Activated T-helper 2 cell treated with anti-CD3 and anti-CD28 coated beads, Interferon-gamma antibody, Interleukin-2, Interleukin-4, amounts not matched to agents 10 μg/mL and 5 μg/mL and 100 μg/mL, durations not matched to agents 14 hours and 24 hours and 36 hours (primary cell): Measurements from ENCODE around the gene TTC9. TPM values are rescaled to one million over a fixed set of nuclear protein-coding genes. Genes with fewer than 3 reads are reported as not detected.
"Not testable (repeated sequence)": the region's sequence is repeated elsewhere in the genome, so short reads cannot be mapped to it uniquely, and the experiment has no call there.

Source experiments
- DNase-seq: peaks from one replicate; pipeline ENCODE4 v3.0.0; 2021; ENCODE audit warnings: low spot score
- H3K27ac Mint-ChIP-seq: one replicate; pipeline ENCODE4 v1.8.0; 2021; ENCODE audit warnings: mixed read lengths
- H3K27me3 Mint-ChIP-seq: one replicate; pipeline ENCODE4 v1.8.0; 2021; ENCODE audit warnings: low read depth, mixed read lengths
- H3K36me3 Mint-ChIP-seq: one replicate; pipeline ENCODE4 v1.8.0; 2021; ENCODE audit warnings: low read depth, mixed read lengths
- H3K4me1 Mint-ChIP-seq: one replicate; pipeline ENCODE4 v1.8.0; 2021; ENCODE audit warnings: low read depth, mixed read lengths
- H3K4me3 Mint-ChIP-seq: one replicate; pipeline ENCODE4 v1.8.0; 2021; ENCODE audit warnings: low read depth, mild to moderate bottlenecking, moderate library complexity, mixed read lengths
- H3K9me3 Mint-ChIP-seq: one replicate; pipeline ENCODE4 v1.8.0; 2021; ENCODE audit warnings: mixed read lengths
- intact Hi-C: fragments of 100-400 bp; cut with micrococcal nuclease; formaldehyde crosslinking; loops from one replicate; pipeline ENCODE4 v1.15.1; 2023
- total RNA-seq: library from RNA; stranded (reverse); gene quantifications from 2 replicates; pipeline ENCODE4 v1.2.3, GENCODE V29; 2022

The TTC9 gene
- total RNA-seq, 1 donor from 2014 or later = 6.1 TPM

DNA sequence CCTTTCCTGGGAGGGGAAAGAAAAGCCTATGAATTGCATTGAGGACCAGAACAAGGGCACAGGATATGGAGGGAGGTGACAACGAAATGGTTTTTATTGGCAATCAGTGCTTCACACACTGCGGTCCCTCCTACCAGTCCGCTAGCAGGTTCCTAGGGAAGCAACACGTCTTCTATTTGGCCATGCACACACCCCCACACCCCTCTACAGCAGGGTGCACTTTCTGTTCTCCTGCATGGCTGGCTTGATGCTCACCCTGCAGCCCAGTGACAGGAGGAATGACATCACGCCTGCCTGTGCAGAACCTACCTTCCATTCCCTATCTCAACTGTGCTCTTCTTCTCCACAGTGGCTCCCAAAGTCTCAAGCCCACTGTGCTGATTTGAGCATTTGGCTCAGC lies 57.9 kb downstream of the TTC9 start:
- no peaks in the 10 kb centered on the region for H3K9me3 Mint-ChIP-seq
- no peak overlapping the region for H3K4me3 Mint-ChIP-seq

DNA sequence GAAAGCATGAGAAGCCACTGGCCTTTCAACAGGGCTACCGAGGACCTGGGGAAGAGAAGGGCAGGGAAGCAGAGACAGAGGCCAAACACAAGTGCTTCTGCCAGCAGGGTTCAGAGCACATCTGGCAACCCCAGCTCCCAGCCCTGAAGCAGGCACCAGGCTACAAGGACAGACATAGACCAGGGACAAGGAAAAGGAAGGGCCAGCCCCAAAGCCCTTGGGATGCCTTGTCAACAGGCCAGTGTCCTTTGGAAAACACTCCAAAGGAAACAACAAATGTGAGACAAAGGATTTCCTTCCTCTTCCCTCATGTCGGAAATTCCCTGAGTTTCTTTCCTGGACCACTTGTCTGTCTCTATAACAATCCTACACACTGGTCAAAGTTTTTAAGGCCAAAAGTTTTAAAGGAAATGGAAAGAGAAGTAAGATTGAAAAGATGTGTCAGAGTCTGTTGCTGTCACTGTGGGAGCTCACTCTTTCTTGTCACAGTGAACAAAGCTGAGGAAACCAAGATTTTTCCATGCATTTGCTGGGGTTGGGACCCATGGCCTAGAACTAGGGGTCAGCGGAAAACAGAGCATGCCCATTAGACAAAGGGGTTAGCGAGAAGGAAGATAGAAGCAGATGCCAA lies 59.4 kb downstream of the TTC9 start:
- Mint-ChIP-seq H3K9me3 (no peaks in the 10 kb centered on the region), H3K4me3 (no peak overlapping the region), H3K27ac (no peak overlapping the region), H3K36me3 (no peaks in the 10 kb centered on the region), H3K4me1 (no peaks in the 10 kb centered on the region), H3K27me3 (peaks cover 25% of the 10 kb centered on the region)
- intact Hi-C loops = no loop called here
- no peak for DNase-seq

More for the DNA sequence above, 57.9 kb downstream of the TTC9 start:
- Mint-ChIP-seq H3K36me3 (no peaks in the 10 kb centered on the region), H3K27ac (no peak overlapping the region), H3K27me3 (peaks cover 14% of the 10 kb centered on the region), H3K4me1 (no peaks in the 10 kb centered on the region)
- intact Hi-C loops = no loop called here
- no peak for DNase-seq

DNA sequence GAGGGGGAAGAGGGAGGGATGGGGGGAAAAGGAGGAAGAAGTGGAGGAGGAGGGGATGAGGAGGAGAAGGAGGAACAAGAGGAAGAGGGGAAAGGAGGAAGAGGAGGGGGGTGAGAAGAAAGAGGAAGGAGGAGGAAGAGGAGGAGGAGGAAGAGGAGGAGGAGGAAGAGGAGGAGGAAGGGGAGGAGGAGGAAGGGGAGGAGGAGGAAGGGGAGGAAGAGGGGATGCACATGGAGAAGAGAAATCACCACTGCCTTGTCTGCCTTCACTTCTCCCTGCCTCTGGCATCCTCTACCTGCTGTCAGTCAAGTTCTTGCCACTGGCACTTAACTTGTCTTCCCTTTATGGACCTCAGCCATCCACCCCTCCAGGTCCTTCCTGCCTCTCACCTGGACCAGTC lies 59.9 kb downstream of the TTC9 start:
- no peak overlapping the region for H3K27ac Mint-ChIP-seq
- H3K9me3 Mint-ChIP-seq = no peaks in the 10 kb centered on the region
- no peak overlapping the region for H3K4me3 Mint-ChIP-seq
- intact Hi-C loops = no loop called here
- H3K27me3 Mint-ChIP-seq = peaks cover 26% of the 10 kb centered on the region
- DNase-seq = no peak
- H3K36me3 Mint-ChIP-seq = no peaks in the 10 kb centered on the region
- no peaks in the 10 kb centered on the region for H3K4me1 Mint-ChIP-seq

DNA sequence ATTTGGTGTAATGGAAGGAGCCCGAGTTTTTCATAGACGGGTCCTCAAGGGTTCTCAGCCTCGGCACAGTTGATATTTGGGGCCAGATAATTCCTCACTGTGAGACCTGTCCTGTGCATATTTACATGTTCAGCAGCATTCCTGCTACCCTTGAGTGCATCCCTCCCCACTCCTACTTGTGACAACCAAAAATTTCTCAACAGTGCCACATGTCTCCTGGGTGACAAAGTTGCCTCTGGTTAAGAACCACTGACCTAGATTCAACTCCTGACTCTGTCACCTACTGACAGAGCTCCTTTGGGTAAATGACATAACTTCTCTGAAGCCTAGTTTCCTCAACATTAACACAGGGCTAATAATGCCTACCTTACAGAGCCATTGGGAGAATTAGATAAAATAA lies 60.4 kb downstream of the TTC9 start:
- no peaks in the 10 kb centered on the region for H3K9me3 Mint-ChIP-seq
- DNase-seq = no peak
- no peaks in the 10 kb centered on the region for H3K4me1 Mint-ChIP-seq
- no peak overlapping the region for H3K4me3 Mint-ChIP-seq
- H3K27ac Mint-ChIP-seq = no peak overlapping the region
- H3K27me3 Mint-ChIP-seq = peaks cover 26% of the 10 kb centered on the region
- H3K36me3 Mint-ChIP-seq = no peaks in the 10 kb centered on the region
- intact Hi-C loops = no loop called here

DNA sequence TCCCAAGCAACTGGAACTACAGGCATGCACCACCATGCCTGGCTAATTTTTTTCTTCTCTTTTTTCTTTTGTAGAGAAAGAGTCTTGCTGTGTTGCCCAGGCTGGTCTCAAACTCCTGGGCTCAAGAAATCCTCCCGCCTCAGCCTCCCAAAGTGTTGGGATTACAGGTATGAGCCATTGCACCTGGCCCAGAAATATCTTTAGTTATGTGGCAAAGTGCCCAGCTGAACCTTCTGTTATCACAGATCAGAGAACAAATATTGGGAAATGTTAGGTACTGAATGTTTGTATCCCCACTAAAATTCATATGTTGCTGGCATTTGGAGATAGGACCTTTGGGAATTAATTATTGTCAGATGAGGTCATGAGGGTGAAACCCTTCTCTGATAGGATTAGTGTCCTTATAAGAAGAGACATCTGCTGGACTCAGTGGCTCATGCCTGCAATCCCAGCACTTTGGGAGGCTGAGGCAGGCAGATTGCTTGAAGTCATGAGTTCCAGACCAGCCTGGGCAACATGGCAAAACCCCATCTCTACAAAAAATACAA lies 62.0 kb downstream of the TTC9 start:
- H3K9me3 Mint-ChIP-seq, intact Hi-C loops, DNase-seq, H3K36me3 Mint-ChIP-seq, H3K27ac Mint-ChIP-seq, H3K4me3 Mint-ChIP-seq, H3K4me1 Mint-ChIP-seq: not testable (repeated sequence)
- peaks cover 22% of the 10 kb centered on the region for H3K27me3 Mint-ChIP-seq

DNA sequence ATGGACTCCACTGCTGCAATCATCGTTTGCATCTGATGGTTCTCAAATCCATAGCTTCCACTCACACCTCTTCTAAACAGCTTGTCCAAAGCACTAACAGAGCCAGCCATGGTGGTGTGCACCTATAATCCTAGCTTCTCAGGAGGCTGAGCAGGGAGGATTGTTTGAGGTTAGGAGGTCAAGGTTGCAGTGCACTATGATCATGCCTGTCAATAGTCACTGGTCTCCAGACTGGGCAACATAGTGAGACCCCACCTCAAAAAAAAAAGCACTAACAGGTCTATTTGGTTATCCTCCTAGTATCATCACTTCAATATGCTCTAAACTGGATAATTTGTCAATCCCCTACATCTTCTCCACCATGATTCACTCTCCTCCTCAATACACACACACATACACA lies 63.2 kb downstream of the TTC9 start:
- H3K27ac Mint-ChIP-seq = no peak overlapping the region
- H3K27me3 Mint-ChIP-seq = peaks cover 20% of the 10 kb centered on the region
- H3K36me3 Mint-ChIP-seq = no peaks in the 10 kb centered on the region
- intact Hi-C loops = no loop called here
- H3K9me3 Mint-ChIP-seq = no peaks in the 10 kb centered on the region
- H3K4me1 Mint-ChIP-seq = no peaks in the 10 kb centered on the region
- H3K4me3 Mint-ChIP-seq = no peak overlapping the region
- no peak for DNase-seq

DNA sequence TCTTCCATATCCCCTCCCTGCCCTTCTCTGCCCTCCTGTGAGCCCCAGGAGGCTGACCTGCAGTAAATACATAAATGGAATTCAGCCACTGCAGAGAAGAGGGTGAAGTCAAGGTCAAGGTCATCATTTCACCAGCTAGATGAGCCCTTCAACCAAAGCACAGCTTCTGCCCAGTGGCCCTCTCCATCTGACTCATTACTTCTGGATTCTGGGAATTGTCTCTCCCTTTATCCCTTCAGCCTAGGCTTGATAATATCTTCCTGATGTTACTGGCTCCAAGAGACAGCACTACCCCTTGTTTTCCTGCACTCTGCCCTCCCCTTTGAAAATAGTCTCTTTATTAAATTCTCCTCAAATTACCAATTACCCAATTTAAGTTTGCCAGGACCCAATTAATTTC lies 64.5 kb downstream of the TTC9 start:
- Mint-ChIP-seq H3K4me1 (no peaks in the 10 kb centered on the region), H3K36me3 (no peaks in the 10 kb centered on the region), H3K9me3 (no peaks in the 10 kb centered on the region), H3K4me3 (no peak overlapping the region), H3K27me3 (peaks cover 16% of the 10 kb centered on the region), H3K27ac (no peak overlapping the region)
- no peak for DNase-seq
- intact Hi-C loops = no loop called here

DNA sequence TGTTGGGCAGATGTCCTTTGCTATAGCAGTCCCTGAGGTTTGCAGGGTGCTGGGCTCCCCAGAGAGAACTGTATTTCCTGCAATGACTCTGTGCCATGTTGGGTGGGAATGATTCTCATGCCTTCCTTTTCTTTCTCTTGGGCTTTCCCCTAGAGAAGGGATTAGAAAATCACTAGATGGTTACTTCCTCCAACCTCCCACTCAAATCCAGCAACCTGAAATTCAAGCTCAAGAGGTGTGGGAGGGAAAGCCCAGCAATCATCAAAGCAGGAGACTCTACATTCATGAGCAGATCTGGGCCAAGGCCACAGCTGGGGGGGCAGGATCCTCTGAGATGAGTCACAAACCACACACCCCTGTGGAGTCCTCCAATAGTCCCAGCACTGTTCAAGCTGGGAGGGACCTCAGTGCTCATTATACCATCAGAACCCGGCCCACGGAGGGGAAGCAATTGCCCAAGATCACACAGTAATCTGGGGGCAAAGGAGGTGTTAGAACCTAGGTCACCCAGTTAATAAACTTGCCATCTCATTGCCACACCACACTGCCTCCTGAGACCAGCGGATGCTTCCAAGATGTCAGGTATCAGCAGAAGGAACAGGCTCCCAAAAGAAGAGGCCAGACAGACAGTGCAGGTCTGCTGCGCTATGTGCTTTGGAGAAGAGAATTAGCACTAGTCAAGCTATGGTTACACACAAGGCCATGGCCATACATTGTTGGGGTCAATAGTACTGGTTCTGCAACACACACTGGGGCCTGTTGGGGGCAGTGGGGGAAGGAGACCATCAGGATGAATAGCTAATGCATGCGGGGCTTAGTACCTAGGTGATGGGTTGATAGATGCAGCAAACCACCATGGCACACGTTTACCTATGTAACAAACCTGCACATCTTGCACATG lies 65.7 kb downstream of the TTC9 start:
- H3K27me3 Mint-ChIP-seq = peaks cover 13% of the 10 kb centered on the region
- intact Hi-C loops = no loop called here

DNA sequence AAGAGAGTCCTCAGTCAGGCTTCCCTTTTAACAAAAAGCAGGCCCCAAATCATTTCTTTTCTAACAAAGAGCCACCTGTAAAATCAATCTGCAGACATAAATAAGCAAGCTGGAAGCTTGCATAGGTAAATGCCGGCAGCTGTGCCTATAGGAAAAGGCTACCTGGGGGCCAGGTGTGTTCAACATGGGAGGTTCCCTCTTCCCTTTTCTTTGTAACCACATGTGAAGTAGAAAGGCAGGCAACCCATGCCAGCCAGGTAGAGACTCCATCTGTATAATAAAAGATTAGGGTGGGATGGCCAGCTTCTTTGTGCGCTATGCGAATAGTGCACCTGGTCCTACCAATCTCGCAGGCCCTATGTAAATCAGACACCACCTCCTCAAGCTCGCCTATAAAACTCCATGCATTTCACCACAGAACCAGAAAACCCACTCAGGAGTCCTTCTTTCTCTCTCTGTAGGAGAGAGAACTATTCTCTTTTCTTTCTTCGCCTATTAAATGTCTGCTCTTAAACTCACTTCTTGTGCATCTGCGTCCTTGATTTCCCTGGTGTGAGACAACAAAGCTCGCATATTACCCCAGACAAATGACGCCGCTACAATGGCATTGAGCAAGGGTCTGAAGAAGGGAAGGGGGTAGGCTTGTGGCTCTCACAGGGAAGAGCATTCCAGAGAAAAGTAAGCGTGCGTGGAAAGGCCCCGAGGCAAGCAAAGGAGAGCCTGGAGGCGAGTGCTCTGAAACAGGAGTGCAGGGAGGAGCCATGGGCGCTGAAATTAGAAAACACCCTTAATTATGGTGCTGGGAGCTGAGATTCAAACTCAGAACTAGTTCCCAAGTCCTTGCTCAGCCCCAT lies 67.2 kb downstream of the TTC9 start:
- intact Hi-C loops = no loop called here
- no peaks in the 10 kb centered on the region for H3K36me3 Mint-ChIP-seq
- no peaks in the 10 kb centered on the region for H3K9me3 Mint-ChIP-seq
- no peak overlapping the region for H3K4me3 Mint-ChIP-seq
- H3K4me1 Mint-ChIP-seq = peaks cover 1% of the 10 kb centered on the region
- peaks cover 15% of the 10 kb centered on the region for H3K27me3 Mint-ChIP-seq
- no peak overlapping the region for H3K27ac Mint-ChIP-seq
- DNase-seq = no peak

More for the DNA sequence above, 65.7 kb downstream of the TTC9 start:
- Mint-ChIP-seq H3K36me3 (no peaks in the 10 kb centered on the region), H3K4me3 (no peak overlapping the region), H3K27ac (no peak overlapping the region), H3K9me3 (no peaks in the 10 kb centered on the region), H3K4me1 (no peaks in the 10 kb centered on the region)
- no peak for DNase-seq

DNA sequence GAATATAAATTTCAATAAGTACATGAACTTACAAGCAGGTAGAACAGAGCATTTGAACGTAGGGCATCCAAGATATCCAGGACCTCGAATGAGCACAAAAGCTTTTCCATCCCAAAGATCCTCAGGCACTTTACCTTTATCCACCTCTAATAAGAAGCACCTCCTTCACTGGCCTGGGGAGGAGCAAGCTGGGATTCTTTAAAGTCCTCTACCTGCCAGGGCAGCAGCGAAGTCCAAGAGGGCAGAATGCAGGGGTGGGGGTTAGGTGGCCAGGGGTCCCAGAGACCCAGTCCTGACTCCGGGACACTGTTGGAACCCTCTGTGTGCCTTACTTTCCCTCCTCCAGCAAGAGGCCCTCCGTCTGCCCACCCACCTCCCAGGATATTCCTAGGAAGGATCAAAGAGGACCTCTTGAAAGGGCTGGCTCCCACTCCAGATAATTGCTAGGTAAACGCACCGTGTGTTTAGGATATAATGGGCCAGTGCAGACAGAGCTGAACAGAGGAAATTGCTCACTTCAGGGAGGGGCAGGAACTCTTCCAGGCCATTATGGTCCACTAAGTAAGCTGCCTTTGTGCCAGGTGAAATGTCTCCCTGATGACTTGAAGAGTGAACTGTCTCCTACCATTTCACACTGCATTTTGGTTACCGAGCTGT lies 68.1 kb downstream of the TTC9 start:
- H3K27me3 Mint-ChIP-seq = peaks cover 14% of the 10 kb centered on the region
- no peaks in the 10 kb centered on the region for H3K9me3 Mint-ChIP-seq
- intact Hi-C loops = loop anchor here (5.0 kb wide), 1 partner anchor 102 kb away; no protein-coding TSS in a partner anchor
- DNase-seq = no peak
- H3K27ac Mint-ChIP-seq = no peak overlapping the region
- H3K4me3 Mint-ChIP-seq = no peak overlapping the region
- peaks cover 2% of the 10 kb centered on the region for H3K4me1 Mint-ChIP-seq
- H3K36me3 Mint-ChIP-seq = no peaks in the 10 kb centered on the region

DNA sequence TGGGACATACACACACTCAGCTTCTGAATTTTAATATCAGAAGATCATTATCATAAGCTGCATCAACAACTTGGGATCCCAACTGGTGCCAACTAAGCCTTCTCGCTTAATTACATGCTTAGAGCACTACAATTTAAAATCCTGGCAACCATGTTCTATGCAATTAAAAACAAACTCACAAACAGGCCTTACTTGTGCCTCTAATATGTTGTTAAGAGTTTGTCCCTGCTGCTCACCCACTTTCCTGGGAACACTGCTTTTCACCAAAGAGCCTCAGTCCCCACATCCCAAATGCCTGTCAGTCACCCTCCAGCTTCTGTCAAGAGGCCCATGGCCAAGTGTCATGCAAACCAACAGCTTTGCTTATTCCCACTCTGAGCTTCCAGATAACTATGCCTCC lies 69.7 kb downstream of the TTC9 start:
- intact Hi-C loops = loop anchor here (5.0 kb wide), 1 partner anchor 101 kb away; no protein-coding TSS in a partner anchor
- Mint-ChIP-seq H3K9me3 (no peaks in the 10 kb centered on the region), H3K27me3 (peaks cover 12% of the 10 kb centered on the region)

DNA sequence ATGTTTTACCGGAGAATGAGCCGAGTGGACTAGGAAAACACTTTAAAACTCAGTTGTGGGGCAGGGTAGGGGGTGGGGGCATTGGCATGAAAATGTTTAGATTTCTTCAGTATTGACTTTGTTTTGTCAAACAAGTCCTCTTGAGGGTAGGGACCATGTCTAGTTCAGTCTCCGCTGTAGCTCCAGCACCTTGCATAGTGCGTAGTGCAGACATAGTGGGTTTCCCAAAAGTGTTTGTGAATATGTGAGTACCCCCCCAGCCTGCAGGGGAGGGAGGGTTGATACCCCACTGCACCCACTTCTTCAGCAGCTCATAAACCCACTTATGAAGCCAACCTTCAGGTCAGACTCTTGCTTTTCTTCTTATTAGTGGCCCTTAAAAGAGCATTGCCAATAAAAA lies 71.4 kb downstream of the TTC9 start:
- no peak overlapping the region for H3K4me3 Mint-ChIP-seq
- no peaks in the 10 kb centered on the region for H3K36me3 Mint-ChIP-seq
- peaks cover 2% of the 10 kb centered on the region for H3K4me1 Mint-ChIP-seq
- no peak for DNase-seq
- intact Hi-C loops = loop anchor here (5.0 kb wide), 1 partner anchor 99 kb away; no protein-coding TSS in a partner anchor
- H3K27ac Mint-ChIP-seq = no peak overlapping the region
- H3K9me3 Mint-ChIP-seq = no peaks in the 10 kb centered on the region
- peaks cover 20% of the 10 kb centered on the region for H3K27me3 Mint-ChIP-seq

More for the DNA sequence above, 69.7 kb downstream of the TTC9 start:
- Mint-ChIP-seq H3K4me1 (peaks cover 2% of the 10 kb centered on the region), H3K4me3 (no peak overlapping the region), H3K27ac (no peak overlapping the region), H3K36me3 (no peaks in the 10 kb centered on the region)
- no peak for DNase-seq
